Fibroblast of upper back skin (primary cell): ENCODE data around the gene PUM2.

Source experiments
- DNase-seq: peaks from one replicate; pipeline ENCODE4 v3.0.0-alpha.2; 2013

The PUM2 gene

GRCh38 chr2:20214566-20215182, 136.0 kb downstream of the PUM2 start:
- no peak for DNase-seq

DNA sequence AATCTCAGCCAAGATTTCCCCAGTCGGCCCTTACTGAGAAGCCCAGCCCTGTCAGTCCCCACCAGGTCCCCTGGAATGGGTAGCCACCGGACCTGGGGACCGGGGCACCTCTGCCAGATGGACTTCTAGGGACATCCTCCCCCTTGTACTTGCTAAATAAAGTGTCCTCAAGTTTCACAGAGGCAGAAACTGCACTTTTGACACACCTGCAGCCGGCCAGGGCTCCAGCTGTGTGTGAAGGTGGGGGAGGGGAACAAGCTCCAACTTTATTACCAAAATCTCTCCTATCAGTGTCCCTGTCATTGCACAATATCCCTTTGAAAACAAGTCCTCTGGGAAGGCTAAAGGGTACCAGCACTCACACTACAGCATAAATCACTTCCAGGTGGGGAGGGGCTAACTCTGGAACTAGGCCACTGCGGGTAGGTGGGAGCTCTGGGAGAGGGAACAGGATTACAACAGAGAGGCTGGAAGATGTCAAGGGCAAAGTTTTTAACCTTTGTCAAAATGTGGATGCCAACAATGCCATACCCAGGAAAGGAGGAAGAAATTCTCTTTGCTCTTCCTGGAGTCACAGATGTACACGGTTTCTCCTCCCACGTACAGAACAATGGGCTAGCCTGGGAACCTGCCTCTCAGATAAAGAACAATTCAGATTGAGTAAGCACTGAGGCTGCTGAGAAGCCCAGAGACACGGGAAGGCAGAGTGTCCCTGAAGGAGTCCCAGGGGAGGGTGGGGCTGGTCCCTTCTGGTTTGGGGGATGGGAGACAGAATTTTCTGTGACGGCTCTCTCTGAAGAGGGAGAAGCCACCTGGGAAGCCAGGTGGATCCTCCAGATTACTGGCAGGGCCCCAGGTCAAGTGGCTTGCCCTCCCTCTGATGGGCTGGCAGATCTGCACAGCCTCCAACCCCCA, 136.7 kb downstream of the PUM2 start:
- DNase-seq: no peak

GRCh38 chr2:20212871-20213503, 137.7 kb downstream of the PUM2 start:
- DNase-seq: no peak

GRCh38 chr2:20212459-20212870, 138.2 kb downstream of the PUM2 start:
- DNase-seq: peak; percentile 73

- no peak for DNase-seq
Measured at GRCh38 chr2:20211860-20212458, 138.7 kb downstream of the PUM2 start.

DNA sequence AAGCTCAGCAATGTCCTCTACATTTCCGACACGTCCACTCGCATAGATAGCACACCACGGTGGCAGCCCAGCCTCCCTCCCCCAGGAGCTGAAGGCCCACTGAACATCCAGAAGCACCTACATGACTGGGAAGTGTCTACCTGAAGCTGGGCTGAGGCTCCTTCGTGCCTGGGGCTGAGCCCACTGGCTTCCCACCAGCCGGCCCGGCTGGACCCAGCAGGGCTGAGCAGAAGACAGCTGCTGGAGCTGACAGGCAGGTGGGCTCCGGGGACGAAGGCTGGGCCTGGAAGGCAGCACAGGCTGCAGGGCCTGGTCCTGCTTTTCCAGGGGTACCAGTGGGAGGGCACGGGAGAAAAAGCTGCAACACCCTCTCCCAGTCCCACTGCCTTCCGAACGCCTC, 139.2 kb downstream of the PUM2 start:
- no peak for DNase-seq

- no peak for DNase-seq
Measured at GRCh38 chr2:20210462-20210861, 140.2 kb downstream of the PUM2 start.

- no peak for DNase-seq
Measured at GRCh38 chr2:20209373-20210109, 141.1 kb downstream of the PUM2 start.

DNA sequence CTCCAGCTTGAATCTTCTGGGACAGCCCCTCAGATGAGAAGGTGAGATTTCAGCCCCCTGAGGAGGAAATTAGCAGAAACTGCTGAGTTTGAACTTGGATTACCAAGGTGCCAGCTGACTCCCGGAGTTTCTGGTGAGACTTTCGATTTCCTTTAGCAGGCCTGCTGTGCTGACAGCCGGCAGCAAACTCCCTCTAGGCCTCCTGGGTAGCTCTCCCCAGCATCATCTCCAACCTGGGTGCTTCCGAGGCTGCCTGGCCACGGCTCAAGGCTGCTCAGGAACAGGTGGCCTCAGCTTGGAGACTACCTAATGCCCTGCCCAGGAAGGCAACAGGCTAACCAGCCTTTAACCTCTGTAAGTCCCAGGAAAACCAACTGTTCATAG, 142.2 kb downstream of the PUM2 start:
- no peak for DNase-seq

GRCh38 chr2:20207051-20207450, 143.6 kb downstream of the PUM2 start:
- DNase-seq: no peak

GRCh38 chr2:20205915-20206524, 144.6 kb downstream of the PUM2 start:
- DNase-seq: no peak

DNA sequence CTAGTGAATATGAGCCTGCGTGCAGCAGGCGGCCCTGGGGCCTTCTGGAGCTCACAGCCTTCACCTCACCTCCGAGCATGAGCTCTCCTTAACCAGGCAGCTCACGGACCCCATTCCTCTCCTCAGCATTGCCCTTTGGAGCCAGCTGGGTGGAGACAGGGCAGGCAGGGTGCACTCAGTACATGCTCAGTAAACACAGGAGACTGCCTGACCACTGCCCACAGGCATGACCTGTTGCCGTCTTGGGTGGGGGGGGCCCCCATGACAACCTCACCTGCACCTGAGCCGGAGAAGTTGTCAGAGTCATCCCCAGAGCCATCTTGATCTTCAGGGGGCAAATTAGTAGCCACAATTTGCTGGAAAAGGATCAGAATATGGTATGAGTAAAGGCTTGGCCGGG, 145.6 kb downstream of the PUM2 start:
- DNase-seq: no peak

DNA sequence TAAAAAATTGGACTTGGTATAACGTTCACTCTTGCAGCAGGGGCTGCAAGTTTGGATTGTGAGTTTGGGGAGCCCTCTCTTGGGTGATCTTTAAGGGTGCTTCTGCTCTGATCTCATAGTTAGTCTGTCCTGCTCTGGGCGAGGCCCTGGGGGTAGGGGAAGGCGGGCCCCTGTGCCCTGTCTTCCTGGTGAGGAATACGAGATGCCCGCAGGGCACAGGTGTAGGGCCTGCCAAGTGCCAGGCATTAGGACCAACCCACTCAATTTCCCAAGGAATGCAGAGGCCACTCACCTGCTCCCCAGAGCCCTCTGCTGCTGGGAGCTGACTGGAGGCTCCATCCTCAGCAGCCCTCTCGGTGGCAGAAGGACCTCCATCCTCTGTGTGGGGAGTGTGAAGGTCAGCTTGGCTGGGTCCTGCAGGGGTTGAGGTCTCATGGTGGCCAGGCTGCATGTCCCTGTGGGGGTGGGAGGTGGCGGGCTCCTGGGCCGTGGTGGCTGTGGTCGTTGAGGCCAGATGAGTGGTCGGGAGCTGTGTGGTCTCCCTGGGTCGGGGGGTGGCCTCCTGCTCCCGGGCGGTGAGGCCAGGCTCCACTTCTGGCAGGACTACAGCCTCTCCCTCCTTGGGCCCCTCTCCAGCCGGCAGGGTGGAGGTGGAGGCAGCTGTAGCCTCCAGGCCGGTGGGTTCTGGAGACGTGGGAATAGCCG, 147.0 kb downstream of the PUM2 start:
- no peak for DNase-seq

- no peak for DNase-seq
Measured at GRCh38 chr2:20203072-20203471, 147.6 kb downstream of the PUM2 start.

DNA sequence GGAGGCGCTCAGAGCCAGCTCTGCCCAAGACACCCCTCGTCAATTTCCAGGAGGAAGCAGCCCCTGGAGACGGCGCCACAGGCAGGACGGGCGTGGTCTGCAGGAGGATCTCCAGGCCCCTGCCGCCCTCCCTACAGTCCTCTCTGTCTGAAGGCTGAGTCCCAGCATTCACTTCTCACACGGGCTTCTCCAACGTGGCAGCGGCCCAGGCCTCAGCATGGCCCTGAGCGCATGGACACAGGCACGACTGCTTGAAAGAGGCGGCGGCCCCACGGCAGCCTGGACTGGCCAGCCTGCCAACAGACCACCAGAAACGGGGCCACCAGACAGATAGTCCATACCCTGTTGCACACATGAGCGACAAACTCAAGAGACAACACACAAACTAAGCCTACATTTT, 149.0 kb downstream of the PUM2 start:
- DNase-seq: no peak

GRCh38 chr2:20200697-20201555, 149.7 kb downstream of the PUM2 start:
- no peak for DNase-seq

DNA sequence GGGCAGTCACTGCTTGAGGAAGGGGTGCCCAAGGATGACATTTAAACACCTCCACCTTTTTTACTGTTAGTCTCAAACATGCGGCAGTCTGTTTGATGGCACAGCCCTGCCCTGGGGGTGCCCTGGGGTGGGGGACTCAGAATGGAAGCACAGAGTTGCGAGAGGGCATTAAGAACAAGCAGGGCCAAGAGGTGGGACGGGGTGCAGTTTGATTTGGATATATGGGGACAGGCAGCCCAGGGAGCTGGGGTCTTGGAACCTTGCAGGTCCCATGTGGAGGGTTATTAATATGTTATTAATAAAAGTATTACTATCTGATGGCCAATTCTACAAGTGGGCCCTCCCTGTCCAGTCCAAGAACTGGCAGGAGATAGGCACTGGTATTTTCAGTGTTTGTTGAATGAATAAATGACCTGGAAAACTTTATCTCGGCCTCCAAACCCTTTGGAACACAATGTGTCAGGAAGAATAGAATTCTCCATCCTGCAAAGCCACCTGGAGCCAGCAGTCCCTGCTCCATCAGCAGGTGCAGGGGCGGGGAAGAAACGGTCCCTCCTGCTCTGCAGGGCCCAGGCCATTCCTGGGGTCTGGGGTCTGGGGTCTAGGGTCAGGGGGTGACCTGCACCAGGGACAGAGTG, 150.9 kb downstream of the PUM2 start:
- no peak for DNase-seq

- no peak for DNase-seq
Measured at GRCh38 chr2:20198796-20199632, 151.6 kb downstream of the PUM2 start.
